ENCODE measurements around the gene UQCC2. TPM values are rescaled to one million over a fixed set of nuclear protein-coding genes. Genes with fewer than 3 reads are reported as not detected.

Gene UQCC2
- total and polyA plus RNA-seq, 2 donors (not counting 1 experiment from before 2014, with no cell fraction given): 13.2 to 16.6 TPM

- Histone ChIP-seq H3K9me3 (ENCODE audit: control extremely low read depth in 1 of 3, control insufficient read depth in 2 of 3, insufficient read depth in 1 of 3, low read length in 2 of 3) (no peaks in the 10 kb centered on the region), H2AFZ (ENCODE audit: insufficient read depth, low read depth, low read length, poor library complexity, severe bottlenecking) (no peak overlapping the region), H3K27me3 (replicated peaks in 1 of 4; ENCODE audit: control extremely low read depth in 1 of 4, control insufficient read depth in 3 of 4, insufficient read depth in 4 of 4, low read length in 3 of 4) (no peaks in the 10 kb centered on the region), H3K79me2 (ENCODE audit: control insufficient read depth, insufficient read depth, low read length) (no peaks in the 10 kb centered on the region), H3K4me1 (ENCODE audit: control insufficient read depth in 2 of 2, insufficient read depth in 2 of 2, low read length in 2 of 2) (no peaks in the 10 kb centered on the region), H3K36me3 (replicated peaks in 1 of 2; ENCODE audit: control extremely low read depth in 1 of 2, control insufficient read depth in 1 of 2, extremely low read depth in 1 of 2, insufficient read depth in 2 of 2, low read length in 1 of 2) (no peaks in the 10 kb centered on the region), H3K27ac (ENCODE audit: low read length in 2 of 2) (no peak overlapping the region), H4K20me1 (ENCODE audit: control insufficient read depth, insufficient read depth, low read length, poor library complexity, severe bottlenecking) (no peaks in the 10 kb centered on the region), H3K4me3 (ENCODE audit: control extremely low read depth in 1 of 5, extremely low read depth in 1 of 5, insufficient read depth in 1 of 5, low read depth in 2 of 5, low read length in 4 of 5) (no peak overlapping the region), H3K4me2 (replicated peaks; ENCODE audit: low read depth, low read length, poor library complexity, severe bottlenecking) (no peak overlapping the region), H3K9ac (ENCODE audit: low read length) (no peak overlapping the region)
- peaks cover 4% of the 10 kb centered on the region for H3K27me3 Mint-ChIP-seq
- intact Hi-C loops (cut with micrococcal nuclease): no loop called here
- H3K4me1 Mint-ChIP-seq: no peaks in the 10 kb centered on the region
- no peaks in the 10 kb centered on the region for H3K9me3 Mint-ChIP-seq (ENCODE audit: insufficient read depth)
- H3K4me3 Mint-ChIP-seq: no peak overlapping the region
- ATAC-seq (ENCODE audit: low read depth) (no peak), DNase-seq (no peak)
- ChIA-PET POLR2A (interaction anchor here (0.5 kb wide), 1 partner anchor 37 kb away, joined by 3 read pairs; no protein-coding TSS in a partner anchor), CTCF (interaction anchor here (1.2 kb wide), 1 partner anchor 15 kb away, joined by 3 read pairs; no protein-coding TSS in a partner anchor)
- TF ChIP-seq EZH2 (IDR thresholded peaks at IDR 0.05; ENCODE audit: borderline replicate concordance, insufficient read depth, low read depth, low read length, poor library complexity, severe bottlenecking) (no peak), CTCF (IDR thresholded peaks at IDR 0.05) (no peak)
- no peak overlapping the region for H3K27ac Mint-ChIP-seq
- 95% methylated on average over 15 of the region's 15 CpGs for WGBS (ENCODE audit: insufficient coverage)
Observed at GRCh38 chr6:33737267-33738026, 25.9 kb upstream of the UQCC2 start.

GRCh38 chr6:33735216-33735615, 23.7 kb upstream of the UQCC2 start:
- POLR2A ChIA-PET: no interaction called here
- intact Hi-C loops (cut with micrococcal nuclease): no loop called here
- Mint-ChIP-seq H3K9me3 (ENCODE audit: insufficient read depth) (no peaks in the 10 kb centered on the region), H3K27ac (no peak overlapping the region), H3K27me3 (peaks cover 2% of the 10 kb centered on the region), H3K4me3 (no peak overlapping the region), H3K4me1 (no peaks in the 10 kb centered on the region)
- Histone ChIP-seq H3K36me3 (replicated peaks in 1 of 2; ENCODE audit: control extremely low read depth in 1 of 2, control insufficient read depth in 1 of 2, extremely low read depth in 1 of 2, insufficient read depth in 2 of 2, low read length in 1 of 2) (no peaks in the 10 kb centered on the region), H3K4me1 (ENCODE audit: control insufficient read depth in 2 of 2, insufficient read depth in 2 of 2, low read length in 2 of 2) (no peaks in the 10 kb centered on the region), H3K79me2 (ENCODE audit: control insufficient read depth, insufficient read depth, low read length) (no peaks in the 10 kb centered on the region), H3K9me3 (ENCODE audit: control extremely low read depth in 1 of 3, control insufficient read depth in 2 of 3, insufficient read depth in 1 of 3, low read length in 2 of 3) (no peaks in the 10 kb centered on the region), H3K27me3 (replicated peaks in 1 of 4; ENCODE audit: control extremely low read depth in 1 of 4, control insufficient read depth in 3 of 4, insufficient read depth in 4 of 4, low read length in 3 of 4) (no peaks in the 10 kb centered on the region), H3K27ac (ENCODE audit: low read length in 2 of 2) (no peak overlapping the region), H4K20me1 (ENCODE audit: control insufficient read depth, insufficient read depth, low read length, poor library complexity, severe bottlenecking) (no peaks in the 10 kb centered on the region), H3K9ac (ENCODE audit: low read length) (no peak overlapping the region), H2AFZ (ENCODE audit: insufficient read depth, low read depth, low read length, poor library complexity, severe bottlenecking) (no peak overlapping the region), H3K4me2 (replicated peaks; ENCODE audit: low read depth, low read length, poor library complexity, severe bottlenecking) (no peak overlapping the region), H3K4me3 (ENCODE audit: control extremely low read depth in 1 of 5, extremely low read depth in 1 of 5, insufficient read depth in 1 of 5, low read depth in 2 of 5, low read length in 4 of 5) (no peak overlapping the region)
- CTCF ChIA-PET: interaction anchor here (1.0 to 1.3 kb wide), 2 partner anchors 9 to 22 kb away, joined by 3 to 4 read pairs; no protein-coding TSS in a partner anchor
- DNase-seq (no peak), ATAC-seq (ENCODE audit: low read depth) (no peak)
- TF ChIP-seq EZH2 (IDR thresholded peaks at IDR 0.05; ENCODE audit: borderline replicate concordance, insufficient read depth, low read depth, low read length, poor library complexity, severe bottlenecking) (no peak), CTCF (IDR thresholded peaks at IDR 0.05) (no peak)
- 87% methylated on average over 16 of the region's 18 CpGs for WGBS (ENCODE audit: insufficient coverage)

All from B cell (primary cell).